IMR-90 (cell line): ENCODE data around the gene TECPR2. TPM values are rescaled to one million over a fixed set of nuclear protein-coding genes. Genes with fewer than 3 reads are reported as not detected.

Experiments used
- ATAC-seq: fragments of 200-7000 bp; cut with Tn5 transposase; 2 replicates; pipeline ENCODE4 v1.9.1; 2020; ENCODE audit warnings: low read depth, mild to moderate bottlenecking, moderate library complexity
- BruUV-seq: library from RNA; stranded (reverse); fragments of 400-500 nt; replicated peaks from 2 replicates; lab custom pipeline; 2021; lab: Mats Ljungman, UMichigan
- CTCF ChIA-PET: fragments of 300-600 bp; formaldehyde crosslinking; extraction: SDS; loops from one replicate; lab custom pipeline; 2021; ENCODE audit warnings: antibody characterized with exemption; lab: Yijun Ruan, JAX
- POLR2A ChIA-PET: fragments of 300-600 bp; sonication (Branson Sonifier 250); formaldehyde crosslinking; loops from one replicate; lab custom pipeline; 2022; ENCODE audit warnings: antibody characterized with exemption; ENCODE audit not compliant: unreplicated experiment; lab: Charles Lee
- DNase-seq: peaks from one replicate; pipeline ENCODE4 v3.0.0; 2013
- H2AFZ ChIP-seq: replicated peaks from 2 replicates; pipeline ENCODE3; 2013; ENCODE audit warnings: low read length, mild to moderate bottlenecking; ENCODE audit not compliant: poor library complexity
- H2AK5ac ChIP-seq: 2 replicates; pipeline ENCODE4 v1.6.1; 2013; ENCODE audit warnings: low read depth, low read length, inconsistent platforms
- H2AK9ac ChIP-seq: replicated peaks from 2 replicates; pipeline ENCODE3; 2013; ENCODE audit warnings: mild to moderate bottlenecking, low read depth, low read length, moderate library complexity; ENCODE audit not compliant: poor library complexity
- H2BK120ac ChIP-seq: 2 replicates; pipeline ENCODE4 v1.6.1; 2013; ENCODE audit warnings: low read depth, low read length, inconsistent platforms
- H2BK15ac ChIP-seq: 3 replicates; pipeline ENCODE4 v1.6.1; 2013; ENCODE audit warnings: low read depth, low read length, inconsistent platforms
- H2BK20ac ChIP-seq: 2 replicates; pipeline ENCODE4 v1.6.1; 2013; ENCODE audit warnings: low read depth, mild to moderate bottlenecking, inconsistent platforms, low read length, moderate library complexity
- H2BK5ac ChIP-seq: 2 replicates; pipeline ENCODE4 v1.6.1; 2013; ENCODE audit warnings: mild to moderate bottlenecking, low read depth, low read length, inconsistent platforms; ENCODE audit not compliant: poor library complexity, severe bottlenecking
- H3K14ac ChIP-seq: replicated peaks from 2 replicates; pipeline ENCODE4 v1.6.1; 2013; ENCODE audit warnings: low read depth, low read length, inconsistent platforms
- H3K18ac ChIP-seq: 2 replicates; pipeline ENCODE4 v1.6.1; 2013; ENCODE audit warnings: low read depth, low read length, control low read depth
- H3K23ac ChIP-seq: 2 replicates; pipeline ENCODE4 v1.6.1; 2013; ENCODE audit warnings: low read depth, low read length, inconsistent platforms
- H3K27ac ChIP-seq: 2 replicates; pipeline ENCODE4 v1.5.1; 2013; ENCODE audit warnings: mild to moderate bottlenecking, control low read depth, low read length; ENCODE audit not compliant: insufficient read depth
- H3K27me3 ChIP-seq: 2 replicates; pipeline ENCODE4 v1.6.1; 2013; ENCODE audit warnings: low read length; ENCODE audit not compliant: control insufficient read depth, insufficient read depth
- H3K36me3 ChIP-seq: 2 replicates; pipeline ENCODE4 v1.6.1; 2013; ENCODE audit warnings: low read length, mixed read lengths; ENCODE audit not compliant: control insufficient read depth, insufficient read depth
- H3K4ac ChIP-seq: 2 replicates; pipeline ENCODE4 v1.6.1; 2013; ENCODE audit warnings: low read depth, low read length, inconsistent platforms
- H3K4me1 ChIP-seq: 2 replicates; pipeline ENCODE4 v1.6.1; 2013; ENCODE audit warnings: low read length, mixed read lengths; ENCODE audit not compliant: control insufficient read depth, insufficient read depth
- H3K4me2 ChIP-seq: 2 replicates; pipeline ENCODE4 v1.6.1; 2013; ENCODE audit warnings: low read depth, mild to moderate bottlenecking, control low read depth, low read length, moderate library complexity
- H3K4me3 ChIP-seq: 2 replicates; pipeline ENCODE4 v1.5.1; 2013; ENCODE audit warnings: low read depth, mild to moderate bottlenecking, control low read depth, low read length, moderate library complexity; ENCODE audit not compliant: insufficient read depth
- H3K56ac ChIP-seq: 2 replicates; pipeline ENCODE4 v1.6.1; 2013; ENCODE audit warnings: low read length, inconsistent platforms; ENCODE audit not compliant: insufficient read depth; ENCODE audit errors: extremely low read depth
- H3K79me1 ChIP-seq, 2 experiments: 2 replicates each; pipeline ENCODE4 v1.6.1; 2013; ENCODE audit warnings: low read length in 2 of 2, inconsistent platforms in 1 of 2, low read depth in 1 of 2
- H3K9ac ChIP-seq: 2 replicates; pipeline ENCODE4 v1.6.1; 2013; ENCODE audit warnings: low read depth, low read length, control low read depth
- H3K9me1 ChIP-seq: 2 replicates; pipeline ENCODE4 v1.6.1; 2013; ENCODE audit warnings: low read length, inconsistent platforms; ENCODE audit not compliant: insufficient read depth
- H3K9me3 ChIP-seq: 2 replicates; pipeline ENCODE4 v1.6.1; 2013; ENCODE audit warnings: low read length; ENCODE audit not compliant: control insufficient read depth, insufficient read depth
- H4K20me1 ChIP-seq: 2 replicates; pipeline ENCODE4 v1.6.1; 2013; ENCODE audit warnings: low read length, inconsistent platforms; ENCODE audit not compliant: insufficient read depth
- H4K5ac ChIP-seq: 2 replicates; pipeline ENCODE4 v1.6.1; 2013; ENCODE audit warnings: mild to moderate bottlenecking, low read depth, low read length, control low read depth
- H4K8ac ChIP-seq, 2 experiments: 2 replicates each; pipeline ENCODE4 v1.6.1; 2013; ENCODE audit warnings: low read depth in 2 of 2, low read length in 2 of 2, control low read depth in 1 of 2, inconsistent platforms in 1 of 2
- H4K91ac ChIP-seq: 2 replicates; pipeline ENCODE4 v1.6.1; 2013; ENCODE audit warnings: low read depth, low read length, inconsistent platforms; ENCODE audit not compliant: insufficient read depth
- CHD1 ChIP-seq: IDR thresholded peaks from 2 replicates; pipeline ENCODE4 v1.6.1; 2012; ENCODE audit warnings: low read depth, low read length, improper control_type of control experiment
- FOS ChIP-seq: fragments of 150-350 bp; IDR thresholded peaks from 2 replicates; pipeline ENCODE4 v1.6.1; 2016; ENCODE audit warnings: low read depth, low read length
- MAFK ChIP-seq: IDR thresholded peaks from 2 replicates; pipeline ENCODE4 v1.6.1; 2012; ENCODE audit warnings: low read depth, low read length, improper control_type of control experiment
- MXI1 ChIP-seq: IDR thresholded peaks from 2 replicates; pipeline ENCODE4 v1.6.1; 2012; ENCODE audit warnings: low read depth, mild to moderate bottlenecking, low read length, moderate library complexity, borderline replicate concordance
- RAD21 ChIP-seq: IDR thresholded peaks from 2 replicates; pipeline ENCODE4 v1.6.1; 2012; ENCODE audit warnings: low read length, improper control_type of control experiment
- RCOR1 ChIP-seq: IDR thresholded peaks from 2 replicates; pipeline ENCODE4 v1.6.1; 2012; ENCODE audit warnings: mild to moderate bottlenecking, low read length, improper control_type of control experiment; ENCODE audit not compliant: insufficient replicate concordance
- RFX5 ChIP-seq: IDR thresholded peaks from 2 replicates; pipeline ENCODE4 v1.8.0; 2012; ENCODE audit warnings: low read depth, mild to moderate bottlenecking, low read length, moderate library complexity
- WGBS, 2 experiments: methylation state at CpG; one replicate each; pipeline versions ENCODE4 v1.1.5 to v1.1.7; 2013; ENCODE audit warnings: missing lambda C conversion rate in 2 of 2; ENCODE audit not compliant: insufficient read length in 1 of 2; ENCODE audit errors: extremely low coverage in 2 of 2; 5-methylcytosine and 5-hydroxymethylcytosine counted together
- dilution Hi-C: fragments of 300-500 bp; cut with HindIII; formaldehyde crosslinking; loops from one replicate; pipeline ENCODE4 v1.14.3; 2018; ENCODE audit warnings: low sequenced_read_pairs; ENCODE audit not compliant: unreplicated experiment
- in situ Hi-C: fragments of 300-500 bp; cut with MboI; formaldehyde crosslinking; loops from 3 replicates; pipeline ENCODE4 v1.14.3; 2019; ENCODE audit warnings: low sequenced_read_pairs, inconsistent platforms, mixed read lengths
- intact Hi-C: fragments of 100-400 bp; cut with micrococcal nuclease; formaldehyde crosslinking; loops from 2 replicates; pipeline ENCODE4 v1.10.0; 2022
- polyA plus RNA-seq, 3 experiments: library from polyadenylated mRNA; depleted of rRNA; stranded (reverse); fragments of >200 nt; gene quantifications; 2 replicates each; pipeline ENCODE4 v1.2.3, GENCODE V29; 2012; ENCODE audit warnings: low replicate concordance in 1 of 3
- total RNA-seq: library from RNA; depleted of rRNA; stranded (reverse); fragments of >200 nt; gene quantifications from 2 replicates; pipeline ENCODE4 v1.2.3, GENCODE V29; 2012
- TF ChIP-seq, protein P1 (sequence below): conservative IDR thresholded peaks from 2 replicates; pipeline ENCODE4 v1.5.1; 2012; ENCODE audit warnings: mild to moderate bottlenecking, low read depth, low read length, improper control_type of control experiment
- TF ChIP-seq, protein P2 (sequence below): fragments of 150-350 bp; IDR thresholded peaks from 2 replicates; pipeline ENCODE4 v1.6.1; 2016; ENCODE audit warnings: low read depth, mild to moderate bottlenecking, low read length, moderate library complexity, borderline replicate concordance

The TECPR2 gene
- total and polyA plus RNA-seq, 2 of the 4 experiments (the other 2 are of a cell fraction) = 9.5 to 11.7 TPM

DNA sequence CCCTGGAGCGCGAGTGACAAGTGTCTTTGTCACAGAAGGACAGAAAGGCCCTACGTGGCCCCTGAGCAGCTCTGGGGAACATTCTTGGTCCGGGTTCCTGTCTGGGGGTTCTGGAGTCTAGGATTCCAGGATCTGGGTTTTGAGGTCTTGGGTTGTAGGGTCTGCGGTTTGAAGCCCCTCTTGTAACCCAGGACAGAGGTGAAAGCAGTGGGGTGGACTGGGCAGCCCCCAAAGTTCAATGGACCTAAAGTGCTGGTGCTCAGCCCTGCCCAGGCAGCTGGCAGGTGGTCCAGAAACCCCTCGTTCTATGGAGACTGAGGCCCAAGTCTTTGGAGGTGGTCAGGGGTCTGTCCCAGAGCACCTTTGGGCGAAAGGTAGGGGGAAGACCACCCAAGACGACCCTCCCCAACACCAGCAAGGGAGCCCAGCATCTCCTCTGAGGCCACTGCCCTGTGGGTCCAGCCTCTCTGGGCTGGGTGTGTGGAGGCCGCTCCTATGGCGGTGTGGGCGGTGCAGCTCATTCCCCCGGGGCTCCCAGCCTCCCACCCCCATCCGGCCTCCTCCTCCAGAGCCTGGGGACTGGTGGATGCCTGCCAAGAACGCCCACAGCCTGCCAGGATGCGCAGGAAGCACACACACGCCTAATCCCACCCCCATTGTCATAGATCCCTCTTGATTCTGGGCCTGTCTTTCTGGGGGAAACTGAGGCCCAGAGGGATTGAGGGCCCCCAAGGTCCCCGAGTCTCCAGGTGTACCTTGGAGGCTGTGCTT, 177.0 kb downstream of the TECPR2 start:
- Histone ChIP-seq H3K79me1 (no peaks in the 10 kb centered on the region), H2BK5ac (no peak overlapping the region), H4K91ac (no peak overlapping the region), H3K23ac (no peak overlapping the region), H3K27ac (no peak overlapping the region), H3K14ac (no peak overlapping the region), H2BK20ac (no peak overlapping the region), H3K4me2 (no peak overlapping the region), H2AK5ac (peak overlapping the region; percentile 12; the same call in 1 of the 2 replicates), H3K27me3 (peaks cover 8% of the 10 kb centered on the region; the same call in 1 of the 2 replicates), H3K9ac (no peak overlapping the region), H2AK9ac (no peak overlapping the region), H4K20me1 (no peaks in the 10 kb centered on the region), H3K9me1 (no peaks in the 10 kb centered on the region; the same call in 1 of the 2 replicates), H2BK15ac (no peak overlapping the region), H3K4ac (no peak overlapping the region), H2AFZ (peak overlapping the region; percentile 57), H4K5ac (no peak overlapping the region; the same call in 1 of the 2 replicates), H2BK120ac (no peak overlapping the region), H3K18ac (no peak overlapping the region), H3K4me3 (no peak overlapping the region), H3K56ac (no peak overlapping the region), H3K4me1 (peaks cover 7% of the 10 kb centered on the region; the same call in 1 of the 2 replicates), H3K36me3 (no peaks in the 10 kb centered on the region), H3K9me3 (no peaks in the 10 kb centered on the region), H4K8ac (no peak overlapping the region)
- ChIA-PET CTCF (no interaction called here), POLR2A (no interaction called here)
- peak; percentile 57 for ATAC-seq
- no TSS peak for BruUV-seq
- TF ChIP-seq, protein P1, sequence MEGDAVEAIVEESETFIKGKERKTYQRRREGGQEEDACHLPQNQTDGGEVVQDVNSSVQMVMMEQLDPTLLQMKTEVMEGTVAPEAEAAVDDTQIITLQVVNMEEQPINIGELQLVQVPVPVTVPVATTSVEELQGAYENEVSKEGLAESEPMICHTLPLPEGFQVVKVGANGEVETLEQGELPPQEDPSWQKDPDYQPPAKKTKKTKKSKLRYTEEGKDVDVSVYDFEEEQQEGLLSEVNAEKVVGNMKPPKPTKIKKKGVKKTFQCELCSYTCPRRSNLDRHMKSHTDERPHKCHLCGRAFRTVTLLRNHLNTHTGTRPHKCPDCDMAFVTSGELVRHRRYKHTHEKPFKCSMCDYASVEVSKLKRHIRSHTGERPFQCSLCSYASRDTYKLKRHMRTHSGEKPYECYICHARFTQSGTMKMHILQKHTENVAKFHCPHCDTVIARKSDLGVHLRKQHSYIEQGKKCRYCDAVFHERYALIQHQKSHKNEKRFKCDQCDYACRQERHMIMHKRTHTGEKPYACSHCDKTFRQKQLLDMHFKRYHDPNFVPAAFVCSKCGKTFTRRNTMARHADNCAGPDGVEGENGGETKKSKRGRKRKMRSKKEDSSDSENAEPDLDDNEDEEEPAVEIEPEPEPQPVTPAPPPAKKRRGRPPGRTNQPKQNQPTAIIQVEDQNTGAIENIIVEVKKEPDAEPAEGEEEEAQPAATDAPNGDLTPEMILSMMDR = no peak
- TF ChIP-seq, protein P2, sequence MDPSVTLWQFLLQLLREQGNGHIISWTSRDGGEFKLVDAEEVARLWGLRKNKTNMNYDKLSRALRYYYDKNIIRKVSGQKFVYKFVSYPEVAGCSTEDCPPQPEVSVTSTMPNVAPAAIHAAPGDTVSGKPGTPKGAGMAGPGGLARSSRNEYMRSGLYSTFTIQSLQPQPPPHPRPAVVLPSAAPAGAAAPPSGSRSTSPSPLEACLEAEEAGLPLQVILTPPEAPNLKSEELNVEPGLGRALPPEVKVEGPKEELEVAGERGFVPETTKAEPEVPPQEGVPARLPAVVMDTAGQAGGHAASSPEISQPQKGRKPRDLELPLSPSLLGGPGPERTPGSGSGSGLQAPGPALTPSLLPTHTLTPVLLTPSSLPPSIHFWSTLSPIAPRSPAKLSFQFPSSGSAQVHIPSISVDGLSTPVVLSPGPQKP = no peak
- TF ChIP-seq RAD21 = no peak
- no peak for TF ChIP-seq MXI1
- TF ChIP-seq RFX5 = no peak
- no peak for TF ChIP-seq RCOR1
- no peak for TF ChIP-seq CHD1
- TF ChIP-seq MAFK = no peak
- no peak for TF ChIP-seq FOS
- intact Hi-C loops (no loop called here), dilution Hi-C loops (no loop called here), in situ Hi-C loops (no loop called here)
- peak; percentile 58 for DNase-seq
- WGBS, 2 experiments = no CpG with 5 or more reads among the region's 17 CpGs
